A549 treated with dexamethasone at 1 μM for 4 hours (cell line): Measurements from ENCODE around the gene CCDC91. TPM values are rescaled to one million over a fixed set of nuclear protein-coding genes. Genes with fewer than 3 reads are reported as not detected.

Source experiments
- total RNA-seq: library from RNA; stranded (reverse); fragments of 200-300 nt; extraction: Qiagen RNA extraction; gene quantifications from 5 replicates; pipeline ENCODE4 v1.2.3, GENCODE V29; 2022

CCDC91 gene
- 20.0 to 27.5 TPM (median 22.6 TPM) in 5 replicates for total RNA-seq

GRCh38 chr12:28190321-28191050, at the start of gene CCDC91:
CCDC91 (plus strand) TSS chr12:28190456; CDS start chr12:28257216, 66,760 bp downstream.

Other genes with a start within 250 kb of the CCDC91 start
- gene PTHLH, start 217.7 kb upstream of the CCDC91 start, total RNA-seq: 11.9 to 14.2 TPM (median 12.3 TPM) in 5 replicates